Measurements from ENCODE around the gene CDH24.

GRCh38 chr14:23052182-23052623, 5.1 kb downstream of the CDH24 start:
- TF ChIP-seq CTCF (optimal IDR thresholded peaks at IDR 0.05 in 1 of 3, IDR thresholded peaks at IDR 0.05 in 1 of 3, conservative IDR thresholded peaks at IDR 0.05 in 1 of 3; ENCODE audit: extremely low read depth in 1 of 3, insufficient read depth in 2 of 3, low read length in 3 of 3): peak; percentile 59 to 81 (median 80)
- TF ChIP-seq EZH2 (IDR thresholded peaks at IDR 0.05; ENCODE audit: low read length): no peak
